Lung (tissue), 12 donors: Measurements from ENCODE around the gene MAGEB1. TPM values are rescaled to one million over a fixed set of nuclear protein-coding genes. Genes with fewer than 3 reads are reported as not detected.

Experiments used
- ATAC-seq: fragments of 200-7000 bp; cut with Tn5 transposase; one replicate; pipeline ENCODE4 v1.9.1; 2020; ENCODE audit warnings: moderate number of reproducible peaks; ENCODE audit not compliant: insufficient read depth, low FRiP score
- DNase-seq, 3 donors: peaks; one replicate each; pipeline ENCODE4 v3.0.0-alpha.2; 2013 to 2017
- H3K27ac ChIP-seq, 2 donors: one replicate each; pipeline ENCODE4 v1.5.1; 2013; ENCODE audit warnings: mild to moderate bottlenecking in 2 of 2, moderate library complexity in 2 of 2, control low read depth in 1 of 2, inconsistent platforms in 1 of 2, low read depth in 1 of 2, low read length in 1 of 2
- H3K27me3 ChIP-seq, 3 donors: one replicate each; pipeline ENCODE4 v1.5.1; 2013; ENCODE audit warnings: low read length in 2 of 3; ENCODE audit not compliant: control insufficient read depth in 3 of 3, insufficient read depth in 3 of 3
- H3K36me3 ChIP-seq, 4 donors: one replicate each; pipeline ENCODE4 v1.5.1; 2013; ENCODE audit warnings: low read length in 4 of 4, mild to moderate bottlenecking in 1 of 4, moderate library complexity in 1 of 4; ENCODE audit not compliant: control insufficient read depth in 4 of 4, insufficient read depth in 4 of 4
- H3K4me1 ChIP-seq, 5 donors: one replicate each; pipeline ENCODE4 v1.5.1; 2013; ENCODE audit warnings: low read length in 5 of 5, mild to moderate bottlenecking in 2 of 5, moderate library complexity in 1 of 5; ENCODE audit not compliant: control insufficient read depth in 5 of 5, insufficient read depth in 5 of 5
- H3K4me3 ChIP-seq: one replicate; pipeline ENCODE4 v1.5.1; 2013; ENCODE audit warnings: mild to moderate bottlenecking, control low read depth, moderate library complexity
- H3K9ac ChIP-seq, 2 donors: one replicate each; pipeline ENCODE4 v1.5.1; 2013; ENCODE audit warnings: low read length in 2 of 2, control low read depth in 1 of 2; ENCODE audit not compliant: insufficient read depth in 1 of 2
- H3K9me3 ChIP-seq, 4 donors: one replicate each; pipeline ENCODE4 v1.5.1; 2013; ENCODE audit warnings: low read length in 3 of 4, mild to moderate bottlenecking in 1 of 4, moderate library complexity in 1 of 4; ENCODE audit not compliant: control insufficient read depth in 4 of 4, insufficient read depth in 3 of 4
- CTCF ChIP-seq: IDR thresholded peaks from 2 replicates; pipeline ENCODE4 v1.5.1; 2012; ENCODE audit warnings: mild to moderate bottlenecking; ENCODE audit errors: control extremely low read depth, extremely low read depth
- WGBS, 2 donors: extraction: QIAGEN DNeasy Blood & Tissue Kit; methylation state at CpG; one replicate each; pipeline ENCODE4 v1.1.7; 2013; 5-methylcytosine and 5-hydroxymethylcytosine counted together
- polyA plus RNA-seq, 2 donors: library from polyadenylated mRNA; stranded (reverse); fragments of 200-250 nt; gene quantifications; one replicate each; pipeline ENCODE4 v1.2.1, GENCODE V29; 2013
- total RNA-seq, 2 donors: library from RNA; depleted of rRNA in 1 of 2; stranded (reverse); fragments of >200 nt in 1 of 2; gene quantifications; one replicate each; pipeline ENCODE4 v1.2.1, GENCODE V29; 2014 to 2021
- donor health status: control.
- donor health status: control.
- donor health status: Bipolar disorder and iron deficiency.
- donor health status: healthy.
- donor health status: DM: yes; HTN: yes; CAD: no.

Gene MAGEB1
- total and polyA plus RNA-seq, 4 donors, result not detected

GRCh38 chrX:30217465-30217864, 29.5 kb upstream of the MAGEB1 start:
- Histone ChIP-seq H3K4me3 (no peak overlapping the region), H3K9me3 (peaks cover 0 to 2% (median 0%) of the 10 kb centered on the region in 4 donors), H3K9ac (no peak overlapping the region), H3K27ac (no peak overlapping the region), H3K36me3 (no peaks in the 10 kb centered on the region), H3K27me3 (peaks cover 0 to 4% (median 0%) of the 10 kb centered on the region in 3 donors), H3K4me1 (no peaks in the 10 kb centered on the region)
- ATAC-seq (no peak), DNase-seq (no peak)
- no peak for TF ChIP-seq CTCF
- 35 to 46% methylated on average over 1 of the region's 1 CpG for WGBS, 2 donors

GRCh38 chrX:30219372-30219771, 27.6 kb upstream of the MAGEB1 start:
- H3K4me1 ChIP-seq, result no peaks in the 10 kb centered on the region
- H3K27ac ChIP-seq, result no peak overlapping the region
- ATAC-seq, result no peak
- no peak for DNase-seq
- no peak for TF ChIP-seq CTCF
- no peak overlapping the region for H3K9ac ChIP-seq
- H3K36me3 ChIP-seq, result no peaks in the 10 kb centered on the region
- no peak overlapping the region for H3K4me3 ChIP-seq
- peaks cover 0 to 2% (median 0%) of the 10 kb centered on the region in 4 donors for H3K9me3 ChIP-seq
- whole genome bisulfite sequencing, 2 donors, result 75 to 81% methylated on average over 4 of the region's 4 CpGs
- H3K27me3 ChIP-seq, result no peaks in the 10 kb centered on the region

- Histone ChIP-seq H3K36me3 (no peaks in the 10 kb centered on the region), H3K4me1 (no peaks in the 10 kb centered on the region), H3K4me3 (no peak overlapping the region), H3K27me3 (no peaks in the 10 kb centered on the region), H3K27ac (no peak overlapping the region), H3K9ac (no peak overlapping the region), H3K9me3 (no peaks in the 10 kb centered on the region)
- ATAC-seq (no peak), DNase-seq (no peak)
- no peak for TF ChIP-seq CTCF
- WGBS, 2 donors, result 79 to 88% methylated on average over 5 of the region's 5 CpGs
Measured at GRCh38 chrX:30220661-30221060, 26.3 kb upstream of the MAGEB1 start.

GRCh38 chrX:30224536-30224935, 22.4 kb upstream of the MAGEB1 start:
- ATAC-seq, result no peak
- no peaks in the 10 kb centered on the region for H3K27me3 ChIP-seq
- no peak for DNase-seq
- WGBS, 2 donors, result 54 to 67% methylated on average over 2 of the region's 2 CpGs
- TF ChIP-seq CTCF, result no peak
- no peak overlapping the region for H3K9ac ChIP-seq
- H3K27ac ChIP-seq, result no peak overlapping the region
- H3K9me3 ChIP-seq, result no peaks in the 10 kb centered on the region
- H3K4me1 ChIP-seq, result no peaks in the 10 kb centered on the region
- no peak overlapping the region for H3K4me3 ChIP-seq
- H3K36me3 ChIP-seq, result no peaks in the 10 kb centered on the region
